ENCODE data around the gene PLXNA4. TPM values are rescaled to one million over a fixed set of nuclear protein-coding genes. Genes with fewer than 3 reads are reported as not detected.

PLXNA4 gene
- total and polyA plus RNA-seq, 10 donors: 0.15 to 14.7 (median 8.7) TPM

DNA sequence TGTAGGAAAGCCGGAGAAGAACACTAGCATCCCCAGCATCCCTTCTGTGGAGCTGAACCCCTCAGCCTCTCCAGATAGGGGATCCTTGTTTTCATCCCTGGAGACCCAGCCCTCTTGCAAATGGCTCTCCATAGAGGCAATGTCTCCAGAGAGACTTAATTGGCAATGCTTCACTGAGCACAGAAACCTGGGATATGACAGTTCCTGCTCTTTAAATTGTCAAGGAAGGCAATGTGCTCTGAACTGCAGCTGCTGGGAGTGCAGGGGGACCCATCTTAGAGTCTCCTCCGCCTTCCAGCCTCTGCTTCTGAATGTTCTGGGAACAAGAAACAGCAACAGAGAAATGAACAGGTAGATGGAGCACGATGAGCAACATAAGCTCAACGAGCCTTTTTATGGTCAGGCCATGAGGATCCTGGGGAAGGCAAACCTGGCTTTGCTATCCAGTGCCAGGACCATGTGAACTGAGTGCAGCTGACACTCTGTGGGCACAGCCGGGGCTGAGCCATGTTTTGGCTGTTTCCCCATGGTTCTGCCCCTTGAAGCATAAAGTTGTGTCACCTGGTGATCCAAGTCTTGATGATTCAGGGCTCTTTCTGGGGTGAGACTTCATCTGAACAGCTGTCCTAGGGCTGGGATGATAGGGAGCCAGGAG, 481.0 kb downstream of the PLXNA4 start:
- Histone ChIP-seq H3K4me1 (peaks cover 0 to 6% (median 0%) of the 10 kb centered on the region in 6 donors), H3K27me3 (replicated peaks in 1 of 7) (peaks cover 0 to 10% (median 0%) of the 10 kb centered on the region in 7 donors), H3K27ac (no peak overlapping the region), H3K9me3 (no peaks in the 10 kb centered on the region), H3K36me3 (no peaks in the 10 kb centered on the region), H3K4me3 (no peak overlapping the region)
- TF ChIP-seq, protein P1, sequence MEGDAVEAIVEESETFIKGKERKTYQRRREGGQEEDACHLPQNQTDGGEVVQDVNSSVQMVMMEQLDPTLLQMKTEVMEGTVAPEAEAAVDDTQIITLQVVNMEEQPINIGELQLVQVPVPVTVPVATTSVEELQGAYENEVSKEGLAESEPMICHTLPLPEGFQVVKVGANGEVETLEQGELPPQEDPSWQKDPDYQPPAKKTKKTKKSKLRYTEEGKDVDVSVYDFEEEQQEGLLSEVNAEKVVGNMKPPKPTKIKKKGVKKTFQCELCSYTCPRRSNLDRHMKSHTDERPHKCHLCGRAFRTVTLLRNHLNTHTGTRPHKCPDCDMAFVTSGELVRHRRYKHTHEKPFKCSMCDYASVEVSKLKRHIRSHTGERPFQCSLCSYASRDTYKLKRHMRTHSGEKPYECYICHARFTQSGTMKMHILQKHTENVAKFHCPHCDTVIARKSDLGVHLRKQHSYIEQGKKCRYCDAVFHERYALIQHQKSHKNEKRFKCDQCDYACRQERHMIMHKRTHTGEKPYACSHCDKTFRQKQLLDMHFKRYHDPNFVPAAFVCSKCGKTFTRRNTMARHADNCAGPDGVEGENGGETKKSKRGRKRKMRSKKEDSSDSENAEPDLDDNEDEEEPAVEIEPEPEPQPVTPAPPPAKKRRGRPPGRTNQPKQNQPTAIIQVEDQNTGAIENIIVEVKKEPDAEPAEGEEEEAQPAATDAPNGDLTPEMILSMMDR (IDR thresholded peaks at IDR 0.05 in 8 of 11, conservative IDR thresholded peaks at IDR 0.05 in 3 of 11): no peak
- no peak for TF ChIP-seq POLR2A (IDR thresholded peaks at IDR 0.05)
- no peak for TF ChIP-seq POLR2AphosphoS5 (IDR thresholded peaks at IDR 0.05)
- intact Hi-C loops (cut with DNase I; ENCODE audit: low total_unique reads): no loop called here
- 59 to 95% (median 78%) methylated on average over 5 of the region's 5 CpGs for WGBS, 5 donors
- no peak for DNase-seq

DNA sequence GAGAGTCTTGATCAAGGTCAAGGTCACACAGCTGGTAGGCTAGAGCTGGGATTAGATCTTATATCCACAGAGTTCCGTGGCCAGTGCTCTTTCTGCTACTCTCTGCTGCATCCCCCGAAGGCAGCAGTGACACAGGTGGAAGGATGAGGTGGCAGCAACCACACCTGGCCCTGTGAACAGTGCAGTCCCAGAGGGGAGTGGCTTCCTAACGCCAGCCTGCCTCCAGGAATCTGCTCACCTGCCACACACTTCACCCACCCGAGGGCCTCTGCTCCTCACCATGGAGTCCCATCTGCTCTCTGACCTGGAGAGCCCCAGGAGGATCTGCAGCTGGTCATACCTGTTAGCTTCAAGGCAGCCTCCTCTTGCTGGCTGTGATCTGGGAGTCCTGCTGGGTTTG, 484.2 kb downstream of the PLXNA4 start:
- Histone ChIP-seq H3K27me3 (replicated peaks in 1 of 7) (peaks cover 0 to 10% (median 0%) of the 10 kb centered on the region in 7 donors), H3K27ac (no peak overlapping the region), H3K36me3 (no peaks in the 10 kb centered on the region), H3K9me3 (no peaks in the 10 kb centered on the region), H3K4me3 (no peak overlapping the region), H3K4me1 (peaks cover 0 to 6% (median 0%) of the 10 kb centered on the region in 6 donors)
- WGBS, 5 donors: 58 to 66% (median 62%) methylated on average over 3 to 4 of the region's 4 CpGs
- intact Hi-C loops (cut with DNase I; ENCODE audit: low total_unique reads): no loop called here
- TF ChIP-seq, protein P1 (IDR thresholded peaks at IDR 0.05 in 8 of 11, conservative IDR thresholded peaks at IDR 0.05 in 3 of 11): no peak
- no peak for TF ChIP-seq POLR2A (IDR thresholded peaks at IDR 0.05)
- no peak for TF ChIP-seq POLR2AphosphoS5 (IDR thresholded peaks at IDR 0.05)
- no peak for DNase-seq

DNA sequence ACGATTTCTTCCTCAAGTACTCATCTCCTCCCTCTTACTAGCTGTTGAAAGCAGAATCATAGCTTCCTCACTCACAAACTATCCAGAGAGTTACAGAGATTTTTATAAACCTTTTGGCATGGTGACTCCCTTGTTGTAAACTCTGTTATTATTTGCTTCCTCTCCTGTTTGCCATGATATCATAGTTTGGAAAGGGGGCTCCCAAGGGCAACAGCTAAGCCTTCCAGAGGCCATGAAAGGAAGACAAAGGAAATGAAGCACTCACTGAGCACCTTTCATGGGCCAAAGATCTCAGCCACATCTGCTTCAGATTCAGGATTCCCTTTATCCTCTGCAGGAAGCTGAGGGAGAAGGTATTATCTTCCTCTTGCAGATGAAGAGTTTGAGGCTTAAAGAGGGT, 484.6 kb downstream of the PLXNA4 start:
- Histone ChIP-seq H3K9me3 (no peaks in the 10 kb centered on the region), H3K27ac (no peak overlapping the region), H3K36me3 (no peaks in the 10 kb centered on the region), H3K4me3 (no peak overlapping the region), H3K27me3 (replicated peaks in 1 of 7) (peaks cover 0 to 10% (median 0%) of the 10 kb centered on the region in 7 donors), H3K4me1 (peaks cover 0 to 6% (median 0%) of the 10 kb centered on the region in 6 donors)
- no peak for DNase-seq
- WGBS, 5 donors: 48 to 77% (median 59%) methylated on average over 1 of the region's 1 CpG
- intact Hi-C loops (cut with DNase I; ENCODE audit: low total_unique reads): no loop called here
- no peak for TF ChIP-seq POLR2A (IDR thresholded peaks at IDR 0.05)
- TF ChIP-seq POLR2AphosphoS5 (IDR thresholded peaks at IDR 0.05): no peak
- TF ChIP-seq, protein P1 (IDR thresholded peaks at IDR 0.05 in 8 of 11, conservative IDR thresholded peaks at IDR 0.05 in 3 of 11): no peak

DNA sequence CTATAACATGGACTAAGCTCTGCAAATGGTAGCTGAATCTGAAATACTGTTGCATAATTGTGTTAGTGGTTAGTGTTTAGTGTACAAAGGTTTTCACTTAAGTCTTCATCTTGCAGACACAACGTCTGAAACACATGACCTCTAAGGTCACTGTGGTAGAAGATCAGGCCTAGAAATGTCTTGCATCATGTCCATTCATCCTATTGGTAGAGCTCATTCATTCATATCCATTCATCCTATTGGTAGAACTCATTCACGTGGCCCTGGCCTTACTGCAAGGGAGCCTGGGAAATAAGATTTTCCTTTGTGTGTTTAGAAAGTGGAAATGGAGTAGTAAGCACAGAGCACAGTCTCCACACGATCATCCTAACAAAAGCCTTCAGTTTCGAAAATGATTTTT, 485.8 kb downstream of the PLXNA4 start:
- H3K9me3 ChIP-seq: no peaks in the 10 kb centered on the region
- intact Hi-C loops (cut with DNase I; ENCODE audit: low total_unique reads): no loop called here
- H3K4me3 ChIP-seq: no peak overlapping the region
- DNase-seq: no peak
- H3K36me3 ChIP-seq: no peaks in the 10 kb centered on the region
- H3K4me1 ChIP-seq: peaks cover 0 to 6% (median 0%) of the 10 kb centered on the region in 6 donors
- 76 to 84% (median 80%) methylated on average over 4 of the region's 4 CpGs for WGBS, 5 donors
- peaks cover 0 to 10% (median 0%) of the 10 kb centered on the region in 7 donors for H3K27me3 ChIP-seq (replicated peaks in 1 of 7)
- H3K27ac ChIP-seq: no peak overlapping the region
- TF ChIP-seq, protein P1 (IDR thresholded peaks at IDR 0.05 in 8 of 11, conservative IDR thresholded peaks at IDR 0.05 in 3 of 11): no peak
- TF ChIP-seq POLR2A (IDR thresholded peaks at IDR 0.05) (no peak), POLR2AphosphoS5 (IDR thresholded peaks at IDR 0.05) (no peak)
